Calu3 (cell line): ENCODE measurements around the gene LMTK2. TPM values are rescaled to one million over a fixed set of nuclear protein-coding genes. Genes with fewer than 3 reads are reported as not detected.

Experiments
- BruUV-seq: library from RNA; stranded (reverse); fragments of 400-500 nt; replicated peaks from 2 replicates; lab custom pipeline; 2021; lab: Mats Ljungman, UMichigan
- CTCF ChIA-PET: fragments of 300-600 bp; sonication (Branson Sonifier 250); formaldehyde crosslinking; loops from one replicate; lab custom pipeline; 2022; ENCODE audit warnings: antibody characterized with exemption; lab: Charles Lee
- DNase-seq: peaks from one replicate; pipeline ENCODE4 v3.0.0; 2022
- H3K27ac Mint-ChIP-seq: one replicate; pipeline ENCODE4 v1.8.0; 2022; ENCODE audit warnings: mixed read lengths; ENCODE audit not compliant: unreplicated experiment
- H3K27me3 Mint-ChIP-seq: one replicate; pipeline ENCODE4 v1.8.0; 2022; ENCODE audit warnings: mixed read lengths; ENCODE audit not compliant: unreplicated experiment
- H3K36me3 Mint-ChIP-seq: one replicate; pipeline ENCODE4 v1.8.0; 2022; ENCODE audit warnings: mild to moderate bottlenecking, moderate library complexity, mixed read lengths; ENCODE audit not compliant: insufficient read depth, unreplicated experiment
- H3K4me1 Mint-ChIP-seq: one replicate; pipeline ENCODE4 v1.8.0; 2022; ENCODE audit warnings: mild to moderate bottlenecking, low read depth, mixed read lengths; ENCODE audit not compliant: unreplicated experiment
- H3K4me3 Mint-ChIP-seq: one replicate; pipeline ENCODE4 v1.8.0; 2022; ENCODE audit warnings: mild to moderate bottlenecking, low read depth, moderate library complexity, mixed read lengths; ENCODE audit not compliant: unreplicated experiment
- H3K9me3 Mint-ChIP-seq: one replicate; pipeline ENCODE4 v1.8.0; 2022; ENCODE audit warnings: low read depth, mixed read lengths; ENCODE audit not compliant: unreplicated experiment
- intact Hi-C: fragments of 100-400 bp; cut with micrococcal nuclease; formaldehyde crosslinking; loops from one replicate; pipeline ENCODE4 v1.10.0; 2022; ENCODE audit not compliant: unreplicated experiment
- total RNA-seq: library from RNA; stranded (reverse); gene quantifications from 2 replicates; pipeline ENCODE4 v1.2.3, GENCODE V29; 2022
- TF ChIP-seq, protein P1 (sequence below): fragments of 200-600 bp; IDR thresholded peaks from one replicate; pipeline ENCODE4 v1.8.0; 2022; ENCODE audit warnings: antibody characterized with exemption; ENCODE audit not compliant: unreplicated experiment

The LMTK2 gene
- total RNA-seq, 1 experiment from 2014 or later, result 29.9 TPM

DNA sequence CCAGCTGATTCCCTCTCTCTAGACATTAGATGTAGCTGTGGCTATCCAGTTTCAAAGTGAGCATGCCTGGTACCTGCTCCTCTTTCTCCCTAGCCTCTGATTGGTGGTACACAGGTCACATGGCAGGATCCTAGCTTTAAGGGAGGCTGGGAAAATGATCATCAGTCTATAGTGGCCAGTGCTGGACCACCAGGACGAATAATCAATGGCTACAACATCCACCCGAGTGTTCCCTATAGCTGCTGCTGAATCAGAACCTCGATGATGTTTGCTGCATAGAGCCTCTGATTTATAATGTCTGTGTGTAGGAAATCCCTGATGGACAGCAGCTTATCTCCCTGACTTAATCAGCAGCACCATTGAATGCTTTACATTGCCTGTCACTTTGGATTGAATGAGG, 28.9 kb upstream of the LMTK2 start:
- no peak overlapping the region for H3K27ac Mint-ChIP-seq
- H3K27me3 Mint-ChIP-seq, result no peaks in the 10 kb centered on the region
- H3K9me3 Mint-ChIP-seq, result no peaks in the 10 kb centered on the region
- no peak for DNase-seq
- no peaks in the 10 kb centered on the region for H3K4me1 Mint-ChIP-seq
- intact Hi-C loops, result no loop called here
- H3K36me3 Mint-ChIP-seq, result no peaks in the 10 kb centered on the region
- CTCF ChIA-PET, result interaction anchor here (0.6 kb wide), 1 partner anchor 72 kb away, joined by 13 read pairs; no protein-coding TSS in a partner anchor
- no peak overlapping the region for H3K4me3 Mint-ChIP-seq
- no TSS peak for BruUV-seq
- TF ChIP-seq, protein P1, sequence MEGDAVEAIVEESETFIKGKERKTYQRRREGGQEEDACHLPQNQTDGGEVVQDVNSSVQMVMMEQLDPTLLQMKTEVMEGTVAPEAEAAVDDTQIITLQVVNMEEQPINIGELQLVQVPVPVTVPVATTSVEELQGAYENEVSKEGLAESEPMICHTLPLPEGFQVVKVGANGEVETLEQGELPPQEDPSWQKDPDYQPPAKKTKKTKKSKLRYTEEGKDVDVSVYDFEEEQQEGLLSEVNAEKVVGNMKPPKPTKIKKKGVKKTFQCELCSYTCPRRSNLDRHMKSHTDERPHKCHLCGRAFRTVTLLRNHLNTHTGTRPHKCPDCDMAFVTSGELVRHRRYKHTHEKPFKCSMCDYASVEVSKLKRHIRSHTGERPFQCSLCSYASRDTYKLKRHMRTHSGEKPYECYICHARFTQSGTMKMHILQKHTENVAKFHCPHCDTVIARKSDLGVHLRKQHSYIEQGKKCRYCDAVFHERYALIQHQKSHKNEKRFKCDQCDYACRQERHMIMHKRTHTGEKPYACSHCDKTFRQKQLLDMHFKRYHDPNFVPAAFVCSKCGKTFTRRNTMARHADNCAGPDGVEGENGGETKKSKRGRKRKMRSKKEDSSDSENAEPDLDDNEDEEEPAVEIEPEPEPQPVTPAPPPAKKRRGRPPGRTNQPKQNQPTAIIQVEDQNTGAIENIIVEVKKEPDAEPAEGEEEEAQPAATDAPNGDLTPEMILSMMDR, result no peak

DNA sequence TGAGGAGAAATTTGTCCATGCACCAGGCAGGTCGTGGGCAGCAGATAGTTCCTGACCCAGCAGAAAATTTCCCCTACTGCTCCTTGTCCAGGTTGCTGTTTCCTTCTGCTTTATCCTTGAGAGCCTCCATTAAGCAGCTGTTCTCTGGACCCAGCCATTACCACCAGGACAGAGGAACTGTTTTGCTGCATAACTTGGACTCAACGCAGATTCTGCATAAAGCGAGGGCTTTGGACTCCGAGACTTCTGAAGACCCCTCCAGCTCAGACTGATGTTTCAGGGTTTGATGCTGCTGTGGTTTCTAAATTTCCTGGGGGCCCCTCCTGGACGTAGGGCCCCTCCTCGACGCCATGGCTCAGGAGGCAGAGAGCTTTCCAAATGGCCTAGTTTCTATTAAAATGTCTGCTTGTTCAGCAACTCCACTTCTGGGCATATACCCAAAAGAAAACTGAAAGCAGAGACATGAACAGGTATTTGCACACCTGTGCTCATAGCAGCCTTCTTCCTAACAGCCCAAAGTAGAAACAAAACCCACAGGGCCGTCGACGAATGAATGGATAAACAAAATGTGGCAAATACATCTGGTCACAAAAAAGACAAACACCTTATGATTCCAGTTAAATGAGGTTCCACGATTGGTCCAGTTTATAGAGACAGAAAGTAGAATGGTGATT, 28.3 kb upstream of the LMTK2 start:
- Mint-ChIP-seq H3K4me3 (no peak overlapping the region), H3K36me3 (no peaks in the 10 kb centered on the region), H3K4me1 (no peaks in the 10 kb centered on the region), H3K27ac (no peak overlapping the region), H3K27me3 (no peaks in the 10 kb centered on the region), H3K9me3 (no peaks in the 10 kb centered on the region)
- no peak for DNase-seq
- CTCF ChIA-PET, result interaction anchor here (0.6 kb wide), 2 partner anchors 9 to 73 kb away, joined by 3 to 13 read pairs; no protein-coding TSS in a partner anchor
- BruUV-seq, result no TSS peak
- TF ChIP-seq, protein P1, result no peak
- intact Hi-C loops, result no loop called here

DNA sequence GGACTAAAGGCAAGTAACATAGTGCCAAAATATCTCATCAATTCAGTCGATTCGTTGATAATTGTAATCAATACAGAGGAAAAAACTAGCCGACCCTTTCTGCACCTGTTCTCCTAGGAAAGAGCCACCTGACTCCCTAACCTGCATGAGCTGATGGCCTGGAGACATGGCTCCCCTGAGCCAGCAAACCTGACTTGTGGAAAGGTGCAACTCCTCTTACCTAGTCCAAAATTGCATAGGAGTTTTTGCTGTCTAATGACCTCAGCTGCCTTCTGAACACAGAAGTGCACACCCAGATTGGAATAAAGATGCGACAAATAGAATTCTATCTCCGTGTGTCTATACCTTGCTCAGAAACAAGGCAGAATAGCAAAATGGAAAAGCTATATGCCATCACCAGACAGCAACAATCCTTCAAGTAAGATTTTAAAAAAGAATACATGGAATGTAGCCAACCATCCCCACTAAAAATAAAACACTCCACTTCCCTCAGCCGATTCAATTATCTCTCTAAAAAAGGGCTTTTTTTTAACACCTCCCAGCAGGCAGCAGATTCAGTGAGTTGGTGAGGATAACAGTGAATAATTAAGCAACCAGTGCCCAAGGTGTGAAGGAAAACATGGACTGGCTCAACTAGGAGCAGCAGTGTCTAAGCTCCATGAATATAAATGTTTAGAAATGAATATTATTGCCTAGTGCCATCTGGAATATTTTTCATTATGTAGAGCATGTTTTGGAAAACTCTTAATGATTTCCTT, 26.6 kb upstream of the LMTK2 start:
- Mint-ChIP-seq H3K36me3 (no peaks in the 10 kb centered on the region), H3K27me3 (no peaks in the 10 kb centered on the region), H3K27ac (no peak overlapping the region), H3K4me1 (no peaks in the 10 kb centered on the region), H3K9me3 (no peaks in the 10 kb centered on the region), H3K4me3 (no peak overlapping the region)
- no peak for DNase-seq
- CTCF ChIA-PET, result interaction anchor here (0.7 kb wide), 1 partner anchor 663 kb away, joined by 5 read pairs; no protein-coding TSS in a partner anchor
- intact Hi-C loops, result no loop called here
- TF ChIP-seq, protein P1, result no peak
- BruUV-seq, result no TSS peak

DNA sequence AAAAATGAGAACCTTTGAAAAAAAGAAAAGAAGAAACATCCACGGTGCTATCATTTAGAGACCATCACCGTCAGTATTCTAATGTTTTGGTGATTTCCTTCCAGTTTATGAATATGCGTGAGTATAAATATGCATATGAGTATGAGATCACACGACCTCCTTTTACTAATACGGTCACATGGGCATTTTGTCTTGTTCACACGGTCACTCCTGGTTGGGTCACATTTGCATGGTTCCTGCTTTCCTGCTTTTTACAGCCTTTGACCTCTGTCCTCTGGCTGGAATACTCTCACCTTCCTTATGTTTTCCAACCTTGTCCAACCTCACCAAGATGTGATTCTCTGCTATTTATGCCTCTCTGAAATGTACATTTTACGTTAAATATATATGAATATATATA, 25.3 kb upstream of the LMTK2 start:
- Mint-ChIP-seq H3K27me3 (no peaks in the 10 kb centered on the region), H3K27ac (no peak overlapping the region), H3K4me3 (no peak overlapping the region), H3K36me3 (no peaks in the 10 kb centered on the region), H3K9me3 (no peaks in the 10 kb centered on the region), H3K4me1 (peaks cover 5% of the 10 kb centered on the region)
- intact Hi-C loops, result no loop called here
- CTCF ChIA-PET, result no interaction called here
- no TSS peak for BruUV-seq
- DNase-seq, result no peak
- TF ChIP-seq, protein P1, result no peak
